ENCODE results near the gene REPS2. TPM values are rescaled to one million over a fixed set of nuclear protein-coding genes. Genes with fewer than 3 reads are reported as not detected.

REPS2 gene
- total and polyA plus RNA-seq, 2 experiments from 2014 or later, result 1.2 to 4.4 TPM

GRCh38 chrX:17072721-17073230, 126.3 kb downstream of the REPS2 start:
- Mint-ChIP-seq H3K4me1 (no peaks in the 10 kb centered on the region), H3K27me3 (ENCODE audit: insufficient read depth, low read depth, poor library complexity) (no peaks in the 10 kb centered on the region), H3K27ac (no peak overlapping the region), H3K4me3 (no peak overlapping the region), H3K9me3 (no peaks in the 10 kb centered on the region), H3K36me3 (ENCODE audit: low read depth) (no peaks in the 10 kb centered on the region)
- ATAC-seq (no peak), DNase-seq (ENCODE audit: low spot score) (no peak)
- TF ChIP-seq EZH2phosphoT487 (IDR thresholded peaks at IDR 0.05; ENCODE audit: unreplicated experiment) (no peak), CTCF (conservative IDR thresholded peaks at IDR 0.05; ENCODE audit: low read depth in 2 of 2) (no peak), ZNF114 (CRISPR knock-in tag; IDR thresholded peaks at IDR 0.05) (no peak), REST (IDR thresholded peaks at IDR 0.05; ENCODE audit: unreplicated experiment) (no peak), ETS1 (IDR thresholded peaks at IDR 0.05) (no peak), ZNF331 (CRISPR knock-in tag; IDR thresholded peaks at IDR 0.05; ENCODE audit: low read depth) (no peak), JUNB (IDR thresholded peaks at IDR 0.05; ENCODE audit: unreplicated experiment) (no peak), ZNF462 (CRISPR knock-in tag; IDR thresholded peaks at IDR 0.05) (no peak), EZH2 (IDR thresholded peaks at IDR 0.05; ENCODE audit: low read depth, unreplicated experiment) (no peak), STAT1 (IDR thresholded peaks at IDR 0.05; ENCODE audit: unreplicated experiment) (no peak), NANOG (IDR thresholded peaks at IDR 0.05; ENCODE audit: borderline replicate concordance) (no peak), POLR2AphosphoS5 (IDR thresholded peaks at IDR 0.05; ENCODE audit: low read depth) (no peak), CREB1 (CRISPR knock-in tag; IDR thresholded peaks at IDR 0.05; ENCODE audit: low read depth) (no peak)
- H4K20me1 ChIP-seq (replicated peaks; ENCODE audit: insufficient read depth), result no peaks in the 10 kb centered on the region
- no peaks in the 10 kb centered on the region for H3K9me2 ChIP-seq (ENCODE audit: insufficient read depth)
- H3K27me3 ChIP-seq (ENCODE audit: insufficient read depth), result no peaks in the 10 kb centered on the region
- H2AFZ ChIP-seq, result no peak overlapping the region
- no peak overlapping the region for H3K4me2 ChIP-seq
- H3K79me2 ChIP-seq (replicated peaks; ENCODE audit: insufficient read depth), result no peaks in the 10 kb centered on the region
- no peaks in the 10 kb centered on the region for H3K4me1 ChIP-seq (ENCODE audit: insufficient read depth)
- no peaks in the 10 kb centered on the region for H3F3A ChIP-seq (replicated peaks; ENCODE audit: low read depth)
- no peak overlapping the region for H3K4me3 ChIP-seq
- H3K27ac ChIP-seq (ENCODE audit: low read depth), result no peak overlapping the region
- no peaks in the 10 kb centered on the region for H3K36me3 ChIP-seq (ENCODE audit: insufficient read depth)

Measured in GM23338 (cell line).